ENCODE data around the gene EFCAB12. TPM values are rescaled to one million over a fixed set of nuclear protein-coding genes. Genes with fewer than 3 reads are reported as not detected.

EFCAB12 gene
- total RNA-seq, 2 donors from 2014 or later = 6.2 to 13.7 TPM

DNA sequence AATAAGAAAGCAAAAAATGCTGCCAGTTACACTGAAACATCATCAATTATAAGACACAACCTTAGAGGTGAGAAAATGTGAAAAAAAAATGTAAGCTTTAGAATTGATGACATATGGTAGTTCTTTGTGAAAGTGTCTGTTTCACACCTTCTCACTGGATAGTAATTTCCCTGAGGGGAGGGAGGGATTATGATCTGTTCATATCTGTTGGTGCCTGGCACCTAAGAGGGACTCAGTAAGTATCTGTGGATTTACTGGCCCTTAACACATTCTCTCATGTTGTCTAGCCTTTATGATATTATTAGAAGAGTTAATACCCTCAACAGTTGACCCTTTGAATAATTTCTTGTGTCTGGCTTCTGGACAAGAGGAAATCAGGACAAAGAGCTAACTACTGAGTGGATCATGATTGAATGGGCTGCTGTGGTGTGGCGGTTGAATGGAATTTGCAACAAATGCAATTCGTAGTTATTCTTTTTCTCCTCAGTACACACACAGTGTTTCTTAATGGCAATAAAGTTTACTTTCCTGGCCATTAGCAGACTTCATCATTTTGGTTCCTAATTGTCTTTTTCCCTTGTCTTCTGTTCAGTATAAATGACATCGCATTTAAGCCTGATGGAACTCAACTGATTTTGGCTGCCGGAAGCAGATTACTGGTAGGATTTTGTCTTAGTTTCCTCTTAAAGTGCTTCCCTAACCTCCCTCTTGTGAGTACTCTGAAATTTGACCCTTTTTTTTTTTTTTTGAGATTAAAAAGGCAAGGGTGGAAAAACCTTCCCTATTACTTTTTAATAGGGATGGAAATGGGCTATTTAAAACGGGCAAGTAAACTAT is 21.1 kb upstream of the EFCAB12 start:
- H3K4me3 ChIP-seq = no peak overlapping the region
- no peaks in the 10 kb centered on the region for H3K27me3 ChIP-seq (replicated peaks; ENCODE audit: insufficient read depth)
- H3K4me1 ChIP-seq (replicated peaks) = no peaks in the 10 kb centered on the region
- intact Hi-C loops (cut with DNase I) = no loop called here
- 44% methylated on average over 5 of the region's 5 CpGs for WGBS
- H3K27ac ChIP-seq = no peak overlapping the region
- H3K36me3 ChIP-seq = peaks cover 0 to 2% of the 10 kb centered on the region in 2 donors
- no peak for DNase-seq (ENCODE audit: low spot score)
- TF ChIP-seq POLR2A (IDR thresholded peaks at IDR 0.05) (no peak), POLR2AphosphoS5 (IDR thresholded peaks at IDR 0.05) (no peak)
- TF ChIP-seq, protein P1, sequence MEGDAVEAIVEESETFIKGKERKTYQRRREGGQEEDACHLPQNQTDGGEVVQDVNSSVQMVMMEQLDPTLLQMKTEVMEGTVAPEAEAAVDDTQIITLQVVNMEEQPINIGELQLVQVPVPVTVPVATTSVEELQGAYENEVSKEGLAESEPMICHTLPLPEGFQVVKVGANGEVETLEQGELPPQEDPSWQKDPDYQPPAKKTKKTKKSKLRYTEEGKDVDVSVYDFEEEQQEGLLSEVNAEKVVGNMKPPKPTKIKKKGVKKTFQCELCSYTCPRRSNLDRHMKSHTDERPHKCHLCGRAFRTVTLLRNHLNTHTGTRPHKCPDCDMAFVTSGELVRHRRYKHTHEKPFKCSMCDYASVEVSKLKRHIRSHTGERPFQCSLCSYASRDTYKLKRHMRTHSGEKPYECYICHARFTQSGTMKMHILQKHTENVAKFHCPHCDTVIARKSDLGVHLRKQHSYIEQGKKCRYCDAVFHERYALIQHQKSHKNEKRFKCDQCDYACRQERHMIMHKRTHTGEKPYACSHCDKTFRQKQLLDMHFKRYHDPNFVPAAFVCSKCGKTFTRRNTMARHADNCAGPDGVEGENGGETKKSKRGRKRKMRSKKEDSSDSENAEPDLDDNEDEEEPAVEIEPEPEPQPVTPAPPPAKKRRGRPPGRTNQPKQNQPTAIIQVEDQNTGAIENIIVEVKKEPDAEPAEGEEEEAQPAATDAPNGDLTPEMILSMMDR (IDR thresholded peaks at IDR 0.05) = no peak
- H3K9me3 ChIP-seq = no peaks in the 10 kb centered on the region

DNA sequence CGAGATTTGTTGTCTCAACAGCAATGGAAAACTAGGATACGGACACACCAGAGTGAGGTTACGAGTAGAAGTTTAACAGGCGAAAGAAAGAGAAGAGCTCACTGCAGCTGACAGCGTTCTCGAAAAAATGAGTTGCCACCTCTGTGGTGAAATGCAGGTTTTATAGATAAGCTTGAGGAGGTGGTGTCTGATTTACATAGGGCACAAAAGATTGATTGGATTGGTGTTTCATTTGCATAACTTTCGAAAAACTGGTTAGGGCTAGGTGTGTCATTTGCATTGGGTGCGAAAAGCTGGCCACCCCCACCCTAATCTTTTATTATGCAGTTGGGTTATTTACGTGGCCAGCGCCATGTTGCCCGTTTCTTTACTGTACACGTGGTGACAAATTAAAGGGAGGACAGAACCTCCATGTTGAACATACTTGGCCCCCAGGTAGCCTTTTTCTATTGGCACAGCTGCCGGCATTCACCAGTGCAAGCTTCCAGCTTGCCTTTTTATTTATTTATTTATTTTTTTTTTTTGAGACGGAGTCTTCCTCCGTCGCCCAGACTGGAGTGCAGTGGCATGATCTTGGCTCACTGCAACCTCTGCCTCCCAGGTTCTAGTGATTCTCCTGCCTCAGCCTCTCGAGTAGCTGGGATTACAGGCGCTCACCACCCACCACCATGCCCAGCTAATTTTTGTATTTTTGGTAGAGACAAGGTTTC is 19.9 kb upstream of the EFCAB12 start:
- Histone ChIP-seq H3K36me3 (peaks cover 0 to 1% of the 10 kb centered on the region in 2 donors), H3K9me3 (no peaks in the 10 kb centered on the region), H3K27ac (no peak overlapping the region), H3K4me3 (no peak overlapping the region), H3K27me3 (replicated peaks; ENCODE audit: insufficient read depth) (no peaks in the 10 kb centered on the region), H3K4me1 (replicated peaks) (no peaks in the 10 kb centered on the region)
- intact Hi-C loops (cut with DNase I) = no loop called here
- TF ChIP-seq POLR2A (IDR thresholded peaks at IDR 0.05) = no peak
- TF ChIP-seq POLR2AphosphoS5 (IDR thresholded peaks at IDR 0.05) = no peak
- TF ChIP-seq, protein P1 (IDR thresholded peaks at IDR 0.05) = no peak
- WGBS = 86% methylated on average over 18 of the region's 18 CpGs
- DNase-seq (ENCODE audit: low spot score) = no peak

GRCh38 chr3:129446926-129447325 is 18.5 kb upstream of the EFCAB12 start:
- intact Hi-C loops (cut with DNase I) = no loop called here
- 38% methylated on average over 1 of the region's 1 CpG for WGBS
- Histone ChIP-seq H3K27me3 (replicated peaks; ENCODE audit: insufficient read depth) (no peaks in the 10 kb centered on the region), H3K4me1 (replicated peaks) (no peaks in the 10 kb centered on the region), H3K36me3 (no peaks in the 10 kb centered on the region), H3K4me3 (no peak overlapping the region), H3K27ac (no peak overlapping the region), H3K9me3 (no peaks in the 10 kb centered on the region)
- TF ChIP-seq POLR2A (IDR thresholded peaks at IDR 0.05) (no peak), POLR2AphosphoS5 (IDR thresholded peaks at IDR 0.05) (no peak)
- TF ChIP-seq, protein P1 (IDR thresholded peaks at IDR 0.05) = no peak
- DNase-seq (ENCODE audit: low spot score) = no peak

- WGBS = 82% methylated on average over 3 of the region's 3 CpGs
- no peak overlapping the region for H3K4me3 ChIP-seq
- H3K36me3 ChIP-seq = no peaks in the 10 kb centered on the region
- no peak overlapping the region for H3K27ac ChIP-seq
- TF ChIP-seq POLR2A (IDR thresholded peaks at IDR 0.05) = no peak
- TF ChIP-seq, protein P1 (IDR thresholded peaks at IDR 0.05) = no peak
- TF ChIP-seq POLR2AphosphoS5 (IDR thresholded peaks at IDR 0.05) = no peak
- no peak for DNase-seq (ENCODE audit: low spot score)
- peaks cover 4% of the 10 kb centered on the region for H3K4me1 ChIP-seq (replicated peaks)
- intact Hi-C loops (cut with DNase I) = no loop called here
- H3K27me3 ChIP-seq (replicated peaks; ENCODE audit: insufficient read depth) = no peaks in the 10 kb centered on the region
- H3K9me3 ChIP-seq = no peaks in the 10 kb centered on the region
These were observed 17.0 kb upstream of the EFCAB12 start for GRCh38 chr3:129445471-129445870.
